HG02943 (cell line): ENCODE measurements around the gene RPS6KB2.

ENCODE experiments used
- ATAC-seq: cut with Tn5 transposase; IDR thresholded peaks from one replicate; pipeline ENCODE4 v1.9.1; 2021; ENCODE audit warnings: mild to moderate bottlenecking, low read depth, moderate library complexity; ENCODE audit not compliant: unreplicated experiment

Gene RPS6KB2

DNA sequence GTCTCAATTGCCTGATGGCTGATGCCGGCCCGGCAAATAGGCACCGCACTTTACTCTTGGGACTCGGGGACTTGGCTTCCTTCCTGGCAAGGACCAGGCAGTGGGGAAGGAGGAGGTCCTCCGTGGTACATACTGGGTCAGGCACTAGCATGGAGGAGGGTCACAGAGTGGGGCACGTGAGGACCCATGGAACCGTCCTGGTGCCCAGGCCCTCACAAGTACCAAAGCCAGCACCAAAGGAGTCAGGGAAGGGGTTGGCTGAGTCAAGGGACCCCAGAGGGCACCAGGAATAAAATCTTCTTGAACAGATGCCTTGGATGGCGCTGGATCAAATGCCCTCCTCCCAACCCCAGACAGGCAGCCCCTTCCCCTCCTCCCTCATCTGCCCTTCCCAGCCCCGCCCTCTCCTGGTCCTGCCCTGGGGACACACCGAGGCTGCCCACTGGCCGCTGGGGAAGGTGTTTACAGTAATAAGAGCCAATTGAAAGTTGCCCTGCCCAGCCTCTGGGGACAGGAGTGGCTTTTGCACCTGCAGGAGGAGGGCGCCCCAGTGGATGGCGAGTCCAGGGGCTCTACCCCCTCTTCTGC is 18.4 kb upstream of the RPS6KB2 start:
- no peak for ATAC-seq

GRCh38 chr11:67410369-67410831 is 17.9 kb upstream of the RPS6KB2 start:
- ATAC-seq = no peak

- ATAC-seq = no peak
Measured at GRCh38 chr11:67410984-67411784, 17.1 kb upstream of the RPS6KB2 start.

- ATAC-seq = no peak
Measured at GRCh38 chr11:67411785-67412152, 16.5 kb upstream of the RPS6KB2 start.

GRCh38 chr11:67412495-67413179 is 15.7 kb upstream of the RPS6KB2 start:
- no peak for ATAC-seq

DNA sequence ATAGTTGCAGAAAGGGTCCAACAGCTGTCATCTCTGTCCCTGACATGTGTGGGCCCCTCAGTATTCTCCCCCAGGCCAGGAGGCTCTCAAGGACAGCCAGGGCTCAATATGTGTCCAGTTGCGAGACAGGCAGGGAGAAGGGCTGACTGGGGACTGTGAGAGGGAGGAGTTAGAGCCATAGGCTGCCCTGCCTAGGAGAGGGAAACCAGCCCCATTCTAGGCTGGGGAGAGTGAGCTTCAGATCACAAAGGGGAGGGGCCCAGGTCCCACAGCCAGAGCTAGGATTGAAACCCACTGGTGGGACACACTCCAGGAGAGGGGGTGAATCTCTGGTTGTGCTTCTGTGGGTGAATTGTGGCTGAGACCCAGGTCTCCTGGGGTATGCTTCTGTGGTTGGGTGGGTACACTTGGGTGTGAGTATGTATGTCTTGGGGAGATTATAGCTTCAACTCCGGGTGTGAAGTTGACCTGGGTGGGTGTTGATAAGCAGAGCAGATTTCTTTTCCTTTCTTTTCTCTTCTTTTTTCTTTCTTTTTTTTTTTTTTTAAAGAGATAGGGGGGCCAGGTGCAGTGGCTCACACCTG is 14.9 kb upstream of the RPS6KB2 start:
- no peak for ATAC-seq

GRCh38 chr11:67415501-67416304 is 12.6 kb upstream of the RPS6KB2 start, which contains the start of gene CARNS1:
CARNS1 (plus strand) TSS chr11:67415678; CDS start chr11:67416200, 522 bp downstream.
- no peak for ATAC-seq

DNA sequence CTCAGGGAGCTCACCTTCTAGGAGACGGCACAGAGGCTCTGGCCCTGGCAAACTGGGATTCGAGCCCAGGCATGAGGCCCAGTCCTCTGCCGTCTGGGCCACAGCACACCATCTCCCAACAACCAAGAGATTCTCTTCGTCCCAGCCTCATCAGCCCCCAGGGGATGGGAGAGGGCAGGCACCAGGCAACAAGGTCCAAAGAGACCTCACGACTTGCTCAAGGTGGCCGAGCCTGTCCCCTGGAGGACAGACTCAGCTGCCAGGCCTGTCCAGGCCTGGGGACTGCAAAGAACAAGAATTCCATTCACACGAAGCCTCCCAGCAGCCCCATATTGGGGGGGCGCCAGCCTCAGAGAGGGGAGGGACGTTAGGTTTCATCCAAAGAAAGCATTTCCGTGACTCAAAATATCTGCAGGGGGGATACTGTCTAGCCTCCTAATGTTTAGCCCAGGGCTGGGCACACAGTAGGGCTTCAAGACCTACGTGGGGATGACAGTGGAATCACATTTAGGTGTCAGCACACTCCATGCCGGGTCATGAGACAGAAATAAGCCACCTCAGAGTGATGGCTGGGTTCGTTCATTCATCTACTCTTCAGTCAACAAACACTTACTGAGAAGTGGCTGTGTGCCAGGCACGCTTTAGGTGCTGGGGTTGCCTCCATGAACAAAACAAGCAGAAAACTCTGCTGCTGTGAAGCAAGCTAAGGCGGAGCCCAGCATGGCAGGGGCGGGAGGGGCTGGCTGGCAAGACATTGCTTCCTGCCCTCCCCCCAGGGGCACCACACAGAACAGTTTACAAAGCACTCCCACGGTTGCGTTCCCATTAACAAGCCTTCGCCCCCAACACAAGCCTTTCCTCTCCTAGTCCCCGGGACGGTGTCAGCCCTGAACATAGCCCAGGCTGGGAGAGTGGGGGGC is 11.6 kb upstream of the RPS6KB2 start:
- no peak for ATAC-seq

DNA sequence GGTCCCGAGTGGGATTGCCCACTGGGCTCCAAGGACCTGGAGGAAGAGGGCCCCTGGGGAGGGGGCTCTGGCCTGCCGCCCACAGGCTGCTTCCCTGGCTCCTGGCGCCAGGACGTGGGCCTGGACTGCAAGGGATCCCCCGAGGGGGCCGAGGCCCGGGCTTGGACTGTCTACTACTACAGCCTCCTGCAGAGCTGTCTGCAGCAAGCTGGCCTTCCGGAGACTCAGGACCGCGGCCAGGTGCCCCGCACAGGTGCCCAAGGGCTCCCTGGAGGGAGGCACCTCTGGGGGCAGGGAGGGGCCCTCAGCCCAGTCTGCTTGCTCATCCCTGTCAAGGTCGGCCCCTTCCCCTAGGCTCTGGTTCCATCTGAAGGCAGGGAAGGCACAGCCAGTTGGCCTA is 10.9 kb upstream of the RPS6KB2 start:
- no peak for ATAC-seq

DNA sequence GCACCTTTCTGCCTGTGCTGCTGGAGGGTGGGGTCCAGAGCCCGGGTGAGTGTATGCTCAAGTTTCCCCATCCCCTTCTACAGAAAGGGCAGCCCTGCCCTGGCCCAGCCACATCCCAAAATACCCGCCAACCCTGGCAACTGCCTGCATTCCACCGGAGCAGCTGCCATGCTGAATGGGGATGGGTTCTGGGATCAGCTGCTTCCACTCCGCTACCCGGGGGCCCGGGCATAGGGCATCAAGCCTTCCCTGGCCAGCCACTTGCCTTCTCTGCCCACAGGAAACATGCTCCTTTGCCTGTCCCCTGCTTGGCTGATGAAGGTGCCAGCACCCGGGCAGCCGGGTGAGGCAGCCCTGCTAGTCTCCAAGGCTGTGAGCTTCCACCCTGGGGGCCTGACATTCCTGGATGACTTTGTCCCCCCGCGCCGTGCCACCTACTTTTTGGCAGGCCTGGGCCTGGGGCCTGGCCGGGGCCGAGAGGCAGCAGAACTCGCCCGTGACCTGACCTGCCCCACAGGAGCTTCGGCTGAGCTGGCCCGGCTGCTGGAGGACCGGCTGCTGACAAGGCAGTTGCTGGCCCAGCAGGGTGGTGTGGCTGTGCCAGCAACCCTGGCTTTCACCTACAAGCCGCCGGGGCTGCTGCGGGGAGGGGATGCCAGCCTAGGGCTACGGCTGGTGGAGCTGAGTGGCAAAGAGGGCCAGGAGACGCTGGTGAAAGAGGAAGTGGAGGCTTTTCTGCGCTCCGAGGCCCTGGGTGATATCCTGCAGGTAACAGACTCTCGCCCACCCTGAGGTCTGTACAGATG is 9.6 kb upstream of the RPS6KB2 start:
- no peak for ATAC-seq

GRCh38 chr11:67419325-67420049 is 8.8 kb upstream of the RPS6KB2 start:
- no peak for ATAC-seq

- no peak for ATAC-seq
Measured at GRCh38 chr11:67420147-67420645, 8.1 kb upstream of the RPS6KB2 start.

DNA sequence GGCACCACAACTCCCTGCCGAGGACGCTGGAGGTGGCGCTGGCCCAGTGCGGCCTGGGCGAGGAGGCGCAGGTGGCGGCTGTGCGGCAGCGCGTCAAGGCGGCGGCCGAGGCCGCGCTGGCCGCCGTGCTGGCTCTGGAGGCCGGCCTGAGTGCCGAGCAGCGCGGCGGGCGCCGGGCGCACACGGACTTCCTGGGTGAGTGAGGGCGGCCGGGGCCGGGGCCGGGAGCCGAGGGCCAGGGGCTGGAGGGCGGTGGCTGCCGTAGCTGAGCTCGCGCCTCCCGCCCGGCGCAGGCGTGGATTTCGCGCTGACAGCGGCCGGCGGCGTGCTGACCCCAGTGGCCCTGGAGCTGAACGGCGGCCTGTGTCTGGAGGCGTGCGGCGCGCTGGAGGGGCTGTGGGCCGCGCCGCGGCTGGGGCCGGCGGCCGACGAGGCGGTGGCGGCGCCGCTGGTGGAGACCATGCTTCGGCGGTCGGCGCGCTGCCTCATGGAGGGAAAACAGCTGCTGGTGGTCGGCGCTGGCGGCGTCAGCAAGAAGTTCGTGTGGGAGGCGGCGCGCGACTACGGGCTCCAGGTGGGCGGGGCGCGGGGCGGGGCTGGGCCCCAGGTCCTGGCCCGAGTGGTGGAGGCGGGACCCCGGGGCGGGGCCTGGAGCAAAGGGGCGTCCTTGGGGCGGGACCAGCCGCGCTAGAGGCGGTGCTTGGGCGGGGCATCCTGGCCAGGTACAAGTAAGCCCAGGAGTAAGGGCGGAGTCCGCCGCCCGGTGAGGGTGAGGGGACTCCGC is 7.5 kb upstream of the RPS6KB2 start:
- ATAC-seq = no peak

GRCh38 chr11:67421430-67422031 is 6.8 kb upstream of the RPS6KB2 start:
- ATAC-seq = no peak

DNA sequence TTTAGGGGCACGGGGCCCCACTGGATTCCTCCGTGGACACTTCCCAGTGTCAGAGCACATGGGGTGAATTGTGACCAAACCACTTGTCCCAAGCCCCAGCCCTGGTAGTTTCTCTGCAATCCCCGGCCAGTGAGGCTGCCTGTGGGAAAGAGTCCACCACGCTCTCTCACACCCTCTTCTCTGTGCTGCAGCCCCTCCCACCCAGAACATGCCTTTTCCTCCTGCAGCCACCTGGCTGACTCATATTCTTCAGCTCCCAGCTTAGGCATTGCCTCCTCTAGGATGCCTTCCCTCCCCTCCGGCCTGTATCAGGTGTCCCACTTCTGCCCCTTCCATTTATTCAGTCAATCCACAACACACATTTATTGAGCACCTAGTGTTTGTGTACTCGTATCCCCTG is 5.4 kb upstream of the RPS6KB2 start:
- ATAC-seq = no peak

- ATAC-seq = no peak
Measured at GRCh38 chr11:67423466-67423865, 4.8 kb upstream of the RPS6KB2 start.
